ENCODE measurements around the gene C17orf114.
"Not testable (repeated sequence)": the region's sequence is repeated elsewhere in the genome, so short reads cannot be mapped to it uniquely, and the experiment has no call there.

C17orf114 gene

DNA sequence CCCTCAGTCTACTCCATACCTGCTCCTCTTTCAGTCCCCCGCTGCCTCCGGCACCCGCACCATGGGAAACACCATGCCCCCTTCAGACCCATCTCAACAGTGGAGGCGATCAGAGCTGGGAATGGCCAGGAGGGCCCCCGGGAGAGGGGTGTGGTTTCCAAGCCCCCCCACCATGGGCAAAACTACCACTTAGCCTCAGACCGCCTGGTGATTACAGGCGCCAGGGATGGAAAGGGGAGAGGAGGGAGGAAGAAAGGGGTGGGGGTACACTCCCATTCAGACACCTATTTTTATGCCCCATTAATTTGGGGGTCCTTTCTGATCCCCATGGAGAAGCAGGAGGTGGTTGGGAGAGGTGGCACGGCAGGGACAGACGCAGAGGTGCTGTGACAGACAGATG, at the start of gene C17orf114:
C17orf114 (minus strand) TSS at position 101 of the 400 bp plus-strand sequence.
- no peak for DNase-seq

DNA sequence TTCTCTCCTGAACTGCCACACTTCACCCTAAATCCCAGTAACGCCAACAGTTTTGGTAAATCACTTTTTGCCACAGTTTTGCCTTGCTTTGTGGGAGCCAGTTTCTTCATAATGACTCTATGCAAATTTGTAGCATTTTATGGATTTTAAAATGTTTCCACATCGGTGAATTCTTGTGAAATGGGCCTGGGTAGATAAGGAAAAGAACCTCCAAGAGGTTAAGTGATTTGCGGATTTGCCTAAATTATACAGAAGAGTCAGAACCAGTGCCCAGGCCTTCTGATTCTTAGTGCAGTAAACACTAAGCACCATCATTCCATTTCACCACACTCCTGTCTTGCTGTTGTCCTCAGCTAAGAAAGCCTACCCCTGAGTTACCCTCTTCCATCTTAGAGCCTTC, 49.0 kb upstream of the C17orf114 start:
- no peak for DNase-seq

DNA sequence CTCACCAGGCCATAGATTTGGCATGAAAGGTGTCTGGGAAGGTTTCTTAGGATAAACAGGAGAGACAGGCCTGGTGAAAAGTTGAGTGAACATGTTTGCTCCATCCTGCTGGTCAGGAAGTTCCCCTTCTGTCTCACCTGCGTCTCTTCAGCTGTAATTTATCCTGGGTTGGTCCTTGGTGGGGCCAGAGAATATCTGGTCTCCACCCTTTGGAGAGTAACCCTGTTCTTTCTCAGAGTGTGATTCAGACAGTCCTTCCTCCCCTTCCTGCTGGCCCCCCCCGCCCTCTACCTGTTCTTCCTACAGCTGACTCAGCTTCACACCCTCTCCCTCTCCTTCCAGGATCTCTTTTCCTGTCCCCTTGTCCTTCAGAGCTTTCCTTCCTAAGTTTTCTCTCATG, 48.1 kb upstream of the C17orf114 start:
- DNase-seq: no peak

DNA sequence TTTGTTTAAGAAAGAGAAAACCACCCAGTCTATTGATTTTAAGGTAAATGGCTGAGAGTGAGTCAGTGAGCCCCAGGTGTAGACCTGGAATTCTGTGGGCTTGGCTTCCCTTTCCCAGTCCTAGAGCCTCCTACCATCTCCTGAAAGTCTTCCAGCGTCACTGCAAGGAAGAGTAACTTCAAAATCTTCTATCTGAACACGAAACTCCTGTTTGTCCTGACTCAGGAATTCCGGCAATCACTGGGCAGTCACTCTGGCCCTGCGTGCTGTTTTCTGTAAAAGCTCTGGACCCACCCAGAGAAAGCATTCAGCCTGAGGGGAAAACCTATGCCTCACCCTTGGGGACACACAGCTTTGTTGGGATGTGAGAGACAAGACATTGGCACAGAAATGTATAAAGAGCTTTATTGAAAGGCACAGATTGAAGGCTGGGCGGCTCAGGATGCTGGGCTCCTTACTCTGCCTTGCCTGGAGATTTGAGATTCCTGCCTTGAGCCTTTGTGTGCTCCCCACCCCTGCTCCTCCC, 46.9 kb upstream of the C17orf114 start:
- no peak for DNase-seq

DNA sequence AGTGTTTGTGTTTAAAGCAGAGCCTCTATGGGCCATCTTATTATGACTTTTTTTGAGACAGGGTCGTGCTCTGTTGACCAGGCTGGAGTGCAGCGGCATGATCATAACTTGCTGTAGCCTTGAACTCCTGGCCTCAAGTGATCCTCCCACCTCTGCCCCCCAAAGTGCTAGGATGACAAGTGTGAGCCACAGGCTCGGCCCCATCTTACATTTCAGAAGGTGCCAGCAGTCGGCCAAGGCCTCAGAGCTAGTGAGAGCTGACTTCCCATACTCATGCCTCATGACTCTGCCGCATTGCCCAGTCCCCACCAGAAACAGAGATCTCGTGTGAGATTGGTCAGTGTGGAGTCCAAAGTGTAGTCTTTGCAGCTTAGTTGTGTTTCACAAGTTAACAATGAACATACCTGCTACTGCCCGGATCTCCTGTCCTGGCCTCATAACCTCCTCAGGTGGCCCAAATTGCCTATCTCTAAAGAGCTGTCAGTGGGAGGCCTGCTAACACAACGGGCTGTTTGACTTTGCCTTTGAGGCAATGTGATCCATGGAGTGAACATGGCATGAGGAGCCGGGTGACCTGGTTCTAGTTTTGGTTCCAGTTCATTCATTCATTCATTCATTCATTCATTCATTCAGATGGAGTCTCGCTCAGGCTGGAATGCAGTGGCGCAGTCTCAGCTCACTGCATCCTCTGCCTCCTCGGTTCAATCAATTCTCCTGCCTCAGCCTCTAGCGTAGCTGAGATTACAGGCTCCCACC, 44.7 kb upstream of the C17orf114 start:
- DNase-seq: no peak

DNA sequence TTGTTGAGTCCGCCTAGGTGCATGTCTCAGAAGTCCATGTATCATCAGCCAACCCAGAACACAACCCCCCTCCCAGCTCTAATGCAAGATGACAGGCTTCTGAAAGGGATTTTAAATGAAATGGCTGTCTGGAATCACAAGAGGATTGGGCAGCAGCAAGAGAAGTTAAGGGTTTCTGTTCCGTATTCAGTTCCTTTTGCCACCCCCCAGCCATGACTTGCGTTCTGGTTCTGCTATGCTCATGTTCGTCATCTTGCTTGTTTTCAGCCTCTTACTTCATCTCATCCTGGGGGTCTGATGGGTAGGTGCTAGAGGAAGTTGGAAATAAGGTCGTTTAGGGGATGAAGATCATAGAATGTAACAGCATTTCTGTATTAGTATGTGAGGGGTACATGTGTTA, 43.0 kb upstream of the C17orf114 start:
- DNase-seq: no peak

DNA sequence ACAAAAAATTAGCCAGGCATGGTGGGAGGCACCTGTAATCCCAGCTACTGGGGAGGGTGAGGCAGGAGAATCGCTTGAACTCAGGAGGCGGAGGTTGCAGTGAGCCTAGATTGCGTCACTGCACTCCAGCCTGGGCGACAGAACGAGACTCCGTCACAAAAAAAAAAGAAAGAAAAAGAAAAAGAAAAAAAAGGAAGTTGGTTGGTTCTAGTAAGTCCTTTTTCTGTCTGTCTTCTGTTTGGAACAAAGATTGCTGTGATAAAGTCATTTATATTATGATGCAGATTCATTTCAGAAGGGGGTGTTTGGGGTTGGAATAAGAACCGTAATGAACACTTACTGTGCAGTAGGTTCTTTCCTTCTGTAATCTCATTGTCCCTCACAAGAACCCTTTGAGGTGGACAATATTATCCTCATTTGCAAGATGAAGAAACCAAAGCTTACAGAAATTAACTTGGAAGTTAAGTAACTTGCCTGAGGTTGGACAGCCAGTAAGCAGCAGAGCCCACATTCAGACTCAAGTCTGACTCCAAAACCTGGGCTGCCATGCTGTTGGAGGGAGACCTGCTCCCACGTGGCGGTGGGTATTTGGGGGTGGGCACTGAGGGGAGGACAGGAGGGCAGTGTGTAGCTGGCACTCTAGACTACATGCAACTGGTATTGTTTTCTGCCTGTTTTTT, 41.3 kb upstream of the C17orf114 start:
- no peak for DNase-seq

DNA sequence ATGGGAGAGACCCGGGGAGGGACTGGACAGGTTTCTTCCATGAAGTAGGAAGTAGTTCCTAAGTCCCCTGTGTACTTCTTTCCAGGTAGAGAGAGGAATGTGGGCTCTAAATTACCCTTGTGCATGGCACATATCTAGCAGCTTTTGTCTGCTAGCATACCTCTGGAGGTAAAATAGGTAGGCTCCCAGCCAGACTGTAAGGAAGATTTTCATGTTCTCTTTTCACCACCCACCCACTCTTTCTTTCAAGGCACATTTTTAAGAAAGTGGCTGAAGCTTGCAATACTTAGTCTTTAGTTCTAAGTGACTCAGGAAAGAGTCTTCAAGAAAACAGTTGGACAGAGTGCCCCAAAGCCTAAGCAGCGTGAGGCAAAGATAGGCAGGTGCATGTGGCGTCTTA, 40.2 kb upstream of the C17orf114 start:
- no peak for DNase-seq

DNA sequence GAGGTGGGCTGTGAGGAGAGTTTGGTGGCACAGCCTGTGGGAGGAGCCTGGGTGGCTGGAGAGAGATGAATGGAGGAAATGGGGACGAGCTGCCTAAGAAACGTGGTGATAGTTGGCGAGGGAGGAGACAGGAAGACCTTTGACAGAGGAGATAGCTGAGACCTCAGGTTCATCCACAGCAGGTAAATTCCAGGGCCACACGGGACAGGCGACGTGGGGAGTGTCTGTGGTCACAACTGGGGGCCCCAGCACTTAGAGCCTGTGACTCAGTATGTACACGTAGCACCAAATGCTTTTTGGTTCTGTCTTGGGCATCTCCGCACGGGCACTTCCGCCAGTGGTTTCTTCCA, 38.7 kb upstream of the C17orf114 start:
- DNase-seq: peak; percentile 10

DNA sequence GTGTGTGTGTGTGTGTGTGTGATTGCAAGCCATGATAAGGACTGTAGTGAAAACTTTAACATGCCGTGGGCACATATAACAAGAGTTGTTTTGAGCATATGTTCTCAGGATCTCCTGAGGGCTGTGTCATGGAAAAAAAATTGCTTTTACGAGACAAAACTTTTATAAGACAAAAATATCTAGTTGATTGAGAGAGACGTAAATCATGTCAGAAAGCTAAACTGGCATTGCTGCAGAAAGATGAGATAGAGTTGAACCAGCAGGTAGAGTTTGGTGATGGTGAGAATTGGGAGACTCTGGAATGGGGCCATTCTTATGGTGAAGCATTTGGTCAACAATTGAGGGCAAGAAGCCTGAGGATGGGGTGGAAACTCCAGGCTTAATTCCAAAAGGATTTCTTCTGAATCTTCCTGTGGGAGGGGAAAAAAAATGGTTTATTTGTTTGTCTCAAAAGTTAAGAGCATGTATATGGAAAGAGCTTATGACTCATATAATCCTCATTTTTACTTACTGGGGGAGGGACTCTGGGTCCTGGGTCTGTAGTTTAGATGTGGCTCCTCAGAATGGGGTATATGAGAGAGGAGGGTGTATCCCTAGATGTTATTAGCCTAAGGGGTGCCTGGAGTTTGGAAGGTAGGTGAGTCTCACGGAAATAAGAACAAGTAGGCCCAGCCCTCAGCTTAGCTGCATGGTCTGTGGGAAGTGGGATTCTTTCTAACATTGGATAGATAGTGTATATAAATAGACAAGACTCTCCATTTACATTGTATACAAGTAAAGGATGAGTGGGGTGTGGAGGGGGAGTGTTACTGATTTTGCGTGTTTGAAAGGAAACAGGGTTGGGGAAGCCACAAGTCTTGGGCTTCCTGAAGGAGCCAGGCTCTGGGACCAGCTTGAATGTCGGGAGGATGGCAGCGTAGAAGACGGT, 38.1 kb upstream of the C17orf114 start:
- no peak for DNase-seq

DNA sequence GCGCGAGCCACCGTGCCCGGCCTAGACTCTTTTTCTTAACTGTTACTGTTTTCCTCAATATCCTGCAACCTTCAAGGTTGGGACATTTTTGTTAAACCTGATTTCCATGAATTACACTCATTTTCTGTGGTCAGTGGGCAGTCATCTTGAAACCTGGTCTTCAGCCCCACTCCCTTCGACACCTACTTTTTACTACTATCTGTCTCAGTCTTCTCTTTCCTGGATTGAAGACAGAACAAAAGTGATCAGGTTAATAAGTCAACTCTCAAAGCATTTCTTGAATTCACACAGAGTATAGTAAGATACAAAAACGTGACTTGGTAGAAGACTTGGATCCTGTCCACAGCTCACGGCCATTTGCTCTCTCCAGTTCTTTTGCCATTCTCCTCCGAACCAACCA, 37.1 kb upstream of the C17orf114 start:
- no peak for DNase-seq

DNA sequence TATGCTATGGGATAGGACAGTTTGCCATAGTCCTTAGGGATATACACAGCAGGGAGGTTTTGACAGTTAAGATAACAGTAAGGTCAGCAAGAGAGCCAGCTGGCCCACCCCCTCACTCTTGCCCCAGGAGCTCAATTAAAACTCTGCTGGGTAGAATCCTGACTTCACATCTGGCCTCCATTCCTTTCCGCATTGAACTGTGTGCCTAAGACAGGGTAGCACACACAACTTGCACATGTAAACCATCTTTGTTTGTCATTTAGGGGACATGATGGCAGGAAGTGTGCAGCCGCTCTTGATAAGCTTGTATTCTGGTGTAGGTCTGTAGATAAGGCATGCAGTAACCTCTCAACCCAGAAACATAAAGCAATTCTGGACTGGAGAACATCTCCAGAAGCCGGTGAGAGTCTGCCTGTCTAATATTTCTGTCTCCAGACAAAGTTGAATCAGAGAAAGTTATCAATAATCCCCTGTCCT, 36.2 kb upstream of the C17orf114 start:
- no peak for DNase-seq

DNA sequence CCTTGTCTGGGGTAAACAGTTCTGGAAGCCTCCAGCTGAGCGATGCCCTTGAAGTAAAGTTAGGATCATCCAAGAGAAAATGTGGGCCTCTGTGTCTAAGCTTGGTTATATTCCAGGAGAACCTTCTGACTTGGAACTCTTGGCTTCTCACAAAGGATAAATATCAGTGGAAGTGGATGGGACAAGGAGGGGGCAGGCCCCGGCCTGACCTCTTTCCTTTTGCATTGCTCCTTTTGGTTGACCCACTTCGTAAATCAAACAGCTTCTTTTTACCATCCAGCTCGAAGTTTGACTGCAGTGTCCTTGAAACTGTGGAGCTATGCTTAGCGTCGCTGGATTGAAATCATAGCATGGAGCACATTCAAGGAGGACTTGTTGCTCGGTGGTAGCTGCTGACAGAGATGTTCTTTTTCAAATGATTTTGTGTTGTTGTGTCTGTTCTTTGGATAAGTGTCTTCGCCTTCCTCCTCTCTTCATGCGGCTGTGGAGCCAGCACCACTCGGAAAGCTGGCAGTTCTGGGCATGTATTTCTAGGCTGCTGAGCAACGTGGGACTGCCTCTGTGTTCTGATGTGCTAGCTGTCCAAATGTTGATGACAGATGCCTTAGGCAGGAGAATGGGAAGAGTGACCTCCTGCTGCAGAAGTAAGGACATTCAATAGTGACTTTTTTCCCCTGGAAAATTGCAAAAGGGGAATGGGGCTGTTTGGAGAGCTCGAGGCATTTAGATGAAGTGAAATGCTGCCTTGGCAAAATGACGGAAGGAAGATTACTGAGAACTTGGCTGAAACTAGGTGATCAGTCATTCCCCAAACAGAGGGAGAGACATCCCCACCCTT, 35.6 kb upstream of the C17orf114 start:
- no peak for DNase-seq

DNA sequence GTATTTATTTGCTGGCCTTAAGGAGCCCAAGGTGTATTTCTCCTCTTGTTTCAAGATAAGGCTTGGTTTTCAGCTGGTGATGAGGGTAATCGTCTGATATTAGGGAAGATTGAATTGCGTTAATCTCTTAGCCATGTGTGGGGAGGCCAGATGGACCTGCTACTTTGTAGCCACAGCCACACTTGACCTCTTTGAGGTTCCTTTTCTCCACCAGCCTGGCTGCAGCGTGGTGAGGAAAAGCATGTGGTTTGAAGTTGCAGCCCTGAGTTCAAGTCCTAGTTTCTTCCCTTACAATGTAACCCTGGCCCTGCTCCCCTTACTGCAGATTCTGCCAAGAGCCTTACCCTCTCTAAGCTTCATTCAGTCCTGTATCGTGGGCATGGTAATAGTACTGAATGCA, 34.1 kb upstream of the C17orf114 start:
- DNase-seq: no peak

DNA sequence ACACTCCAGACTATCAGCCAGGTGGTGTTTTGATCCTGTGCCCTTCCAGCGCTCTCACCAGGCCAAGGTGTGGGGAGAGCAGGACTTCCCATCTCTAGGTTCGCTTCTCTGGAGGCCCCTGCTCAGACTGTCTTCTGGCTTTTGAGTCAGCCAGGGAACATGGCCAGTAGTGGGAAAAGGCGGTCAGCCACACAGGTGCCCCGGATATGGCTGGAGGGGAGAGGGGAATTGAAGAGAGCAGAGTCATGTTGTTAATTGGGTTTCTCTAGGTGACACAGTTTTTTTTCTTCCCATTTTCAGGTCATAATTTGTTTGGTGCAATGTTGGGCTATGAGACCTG, 32.5 kb upstream of the C17orf114 start:
- DNase-seq: no peak

DNA sequence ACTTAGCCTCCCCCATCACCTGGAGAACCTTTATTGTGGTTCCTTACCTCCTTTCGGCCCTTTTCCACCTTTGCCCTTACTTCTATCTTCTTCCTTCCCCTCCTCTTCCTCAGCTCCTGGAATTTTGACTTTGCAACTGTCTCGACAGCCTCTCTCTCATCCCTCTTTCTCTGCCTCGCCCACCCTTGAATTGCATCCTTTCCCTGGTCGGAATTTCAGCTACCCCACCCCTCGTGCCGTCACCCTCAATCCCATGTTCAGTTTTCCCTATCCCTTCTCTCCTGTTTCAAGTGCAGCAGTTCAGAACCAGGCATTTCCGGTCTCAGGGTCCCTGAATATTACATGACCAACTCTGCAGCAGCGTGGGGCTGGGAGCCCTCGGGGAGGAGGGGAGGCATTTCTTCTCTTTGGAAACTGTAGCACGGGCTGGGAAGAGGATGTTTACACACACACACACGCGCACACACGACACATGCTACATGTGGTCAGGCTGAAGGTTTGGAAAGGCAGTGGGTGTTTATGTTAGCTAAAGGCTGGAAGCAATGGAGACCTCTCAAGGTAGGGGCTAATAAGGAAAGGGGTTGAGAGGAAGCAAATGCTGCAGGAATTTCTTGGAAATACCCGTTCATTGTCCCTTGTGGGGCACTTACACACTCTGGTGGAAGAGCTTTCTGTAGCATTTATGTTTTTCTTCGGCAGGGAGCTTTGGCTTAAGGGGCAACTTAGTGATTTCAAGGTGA, 32.0 kb upstream of the C17orf114 start:
- DNase-seq: no peak

DNA sequence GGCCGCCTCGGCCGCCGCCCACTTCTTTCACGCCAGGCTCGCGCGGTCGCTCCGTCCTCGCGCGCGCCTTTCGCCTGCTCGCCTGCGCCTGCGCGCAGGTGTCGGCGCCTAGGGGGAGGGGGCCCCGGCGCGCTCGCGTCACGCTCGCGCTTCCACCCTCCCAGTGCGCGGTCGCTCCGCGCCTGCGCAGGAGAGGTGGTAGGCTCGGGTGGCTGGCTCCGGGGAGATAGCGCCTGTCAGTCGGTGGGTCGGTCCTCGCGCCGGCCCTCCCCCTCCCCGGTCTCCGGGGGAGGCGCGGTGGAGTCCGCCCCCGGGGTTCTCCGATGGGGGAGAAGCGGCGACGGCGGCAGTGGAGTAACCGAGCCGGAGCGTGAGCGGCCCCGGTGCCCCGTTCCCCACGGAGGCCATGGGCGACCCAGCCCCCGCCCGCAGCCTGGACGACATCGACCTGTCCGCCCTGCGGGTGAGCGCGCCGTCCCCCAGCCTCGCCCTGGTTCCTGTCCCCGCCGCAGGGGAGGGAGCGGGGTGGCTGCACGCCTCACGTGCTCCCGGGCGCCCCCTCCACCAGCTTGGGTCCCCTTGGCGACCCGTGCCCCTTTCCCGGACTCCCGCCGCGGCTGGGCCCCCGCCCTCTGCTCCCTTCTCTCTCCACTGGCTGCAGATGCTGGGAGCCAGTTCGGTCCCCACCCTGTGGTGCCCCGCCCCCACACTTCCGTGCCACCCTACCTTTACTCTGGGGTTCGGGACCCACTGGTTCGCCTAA, 31.2 kb upstream of the C17orf114 start, which contains the start of gene MINK1:
MINK1 (plus strand) TSS at position 163 of the 763 bp plus-strand sequence; CDS start at position 407, 244 bp downstream.
- peak; percentile 86 for DNase-seq

DNA sequence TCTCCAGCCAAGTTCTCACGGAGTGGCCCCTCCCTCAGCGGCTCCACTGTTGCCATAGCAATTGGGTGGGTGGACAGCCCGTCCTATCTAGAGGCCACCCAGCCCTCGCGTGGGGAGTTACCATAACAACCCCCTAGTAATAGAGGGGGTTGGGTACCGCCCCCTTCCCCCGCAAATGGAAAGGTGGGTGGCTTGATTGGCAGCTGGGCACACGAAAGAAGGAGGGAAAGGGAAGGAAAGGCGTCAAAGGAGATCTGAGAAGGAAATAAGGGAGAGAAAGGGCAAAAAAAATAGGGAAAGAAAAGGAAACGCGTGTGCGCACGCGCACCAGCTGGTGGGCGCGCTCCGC, 30.7 kb upstream of the C17orf114 start:
- DNase-seq: not testable (repeated sequence)

DNA sequence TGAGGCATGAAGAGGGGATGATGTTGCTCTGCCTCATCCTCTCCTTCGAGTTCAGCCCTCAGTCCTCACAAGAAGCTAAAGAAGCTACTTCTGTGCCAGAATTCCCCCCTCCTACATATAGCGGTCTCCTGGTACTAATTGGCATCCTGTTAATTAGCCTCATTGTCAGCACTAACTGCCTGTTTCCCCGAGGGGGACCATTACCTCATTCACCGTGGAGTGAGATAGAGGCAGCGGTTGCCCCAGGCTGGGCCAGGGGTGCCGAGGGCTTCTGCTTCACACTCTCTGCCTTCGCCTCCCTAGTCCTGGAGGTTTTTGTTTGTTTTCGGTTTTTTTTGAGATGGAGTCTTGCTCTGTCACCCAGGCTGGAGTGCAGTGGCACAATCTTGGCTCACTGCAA, 25.3 kb upstream of the C17orf114 start:
- DNase-seq: no peak

DNA sequence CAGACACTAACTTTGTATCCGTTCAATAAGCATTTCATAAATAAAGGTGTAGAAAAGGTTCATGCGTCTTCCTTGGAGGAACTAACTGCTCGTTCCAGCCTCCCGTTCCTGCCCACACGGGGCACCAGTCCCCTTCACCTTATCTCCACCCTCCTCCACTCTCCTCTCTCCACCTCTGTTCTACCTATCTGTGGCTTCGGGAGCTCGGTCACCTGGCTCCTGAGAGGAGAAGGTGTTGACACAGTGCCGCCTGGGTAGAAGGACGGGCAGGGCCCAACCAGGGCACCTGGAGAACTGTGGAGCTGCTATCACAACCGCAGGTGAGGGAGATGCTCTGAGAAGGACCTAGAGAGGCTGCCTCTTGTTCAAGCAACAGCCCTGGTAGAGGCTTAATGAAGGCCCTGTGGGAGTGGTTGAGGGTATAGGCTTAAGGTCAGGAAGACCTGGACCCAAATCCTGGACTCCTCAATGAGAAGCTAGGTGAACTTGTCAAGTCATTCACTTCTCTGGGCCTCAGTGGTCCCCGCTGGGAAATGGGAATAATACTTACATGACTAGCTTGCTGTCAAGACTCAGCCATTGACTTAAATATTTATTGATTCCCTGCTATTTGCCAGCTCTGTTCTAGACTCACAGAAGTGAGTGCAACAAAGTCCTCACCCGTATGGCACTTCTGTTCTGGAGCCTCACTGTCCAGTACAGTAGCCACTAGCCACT, 21.4 kb upstream of the C17orf114 start:
- DNase-seq: no peak
